GM04504 (cell line): ENCODE results near the gene C6orf132.
"Not testable (repeated sequence)": the region's sequence is repeated elsewhere in the genome, so short reads cannot be mapped to it uniquely, and the experiment has no call there.

ENCODE experiments used
- DNase-seq: peaks from one replicate; pipeline ENCODE4 v3.0.0-alpha.2; 2012; ENCODE audit warnings: low read depth

Gene C6orf132

DNA sequence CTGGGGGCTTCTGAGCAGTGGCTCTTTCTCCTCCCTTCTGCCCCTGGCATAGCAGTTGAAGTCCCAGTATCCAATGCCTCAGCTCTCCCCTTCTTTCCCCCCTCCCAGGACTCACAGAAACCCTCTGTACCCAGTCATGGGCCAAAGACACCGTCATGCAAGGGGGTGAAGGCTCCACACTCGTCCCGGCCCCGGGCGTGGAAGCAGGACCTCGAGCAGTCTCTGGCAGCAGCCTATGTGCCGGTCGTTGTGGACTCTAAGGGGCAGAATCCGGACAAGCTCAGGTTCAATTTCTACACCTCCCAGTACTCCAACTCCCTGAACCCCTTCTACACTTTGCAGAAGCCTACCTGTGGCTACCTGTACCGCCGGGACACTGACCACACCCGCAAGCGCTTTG lies 20.4 kb upstream of the C6orf132 start:
- no peak for DNase-seq

- no peak for DNase-seq
Measured at GRCh38 chr6:42162384-42162783, 20.0 kb upstream of the C6orf132 start.

- no peak for DNase-seq
Measured at GRCh38 chr6:42159431-42160024, 17.1 kb upstream of the C6orf132 start.

DNA sequence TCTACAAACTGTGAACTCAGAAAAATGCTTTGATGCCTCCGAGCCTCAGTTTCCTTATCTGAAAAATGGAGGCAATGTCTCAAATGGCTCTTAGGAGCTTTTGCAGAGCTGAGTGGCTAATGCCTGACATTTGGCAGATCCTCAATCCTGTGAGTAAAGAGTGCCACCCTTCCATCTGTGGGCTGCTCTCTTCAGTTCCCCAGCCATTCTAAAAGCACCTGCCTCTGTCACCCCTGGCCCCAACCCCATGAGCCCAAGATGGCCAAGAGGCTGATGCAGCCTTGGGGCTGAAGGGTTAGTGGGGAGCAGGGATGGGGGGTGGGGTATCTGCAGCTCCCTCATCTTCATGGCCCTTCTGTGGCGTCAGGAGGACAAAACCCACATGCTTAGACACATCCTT lies 16.2 kb upstream of the C6orf132 start:
- no peak for DNase-seq

DNA sequence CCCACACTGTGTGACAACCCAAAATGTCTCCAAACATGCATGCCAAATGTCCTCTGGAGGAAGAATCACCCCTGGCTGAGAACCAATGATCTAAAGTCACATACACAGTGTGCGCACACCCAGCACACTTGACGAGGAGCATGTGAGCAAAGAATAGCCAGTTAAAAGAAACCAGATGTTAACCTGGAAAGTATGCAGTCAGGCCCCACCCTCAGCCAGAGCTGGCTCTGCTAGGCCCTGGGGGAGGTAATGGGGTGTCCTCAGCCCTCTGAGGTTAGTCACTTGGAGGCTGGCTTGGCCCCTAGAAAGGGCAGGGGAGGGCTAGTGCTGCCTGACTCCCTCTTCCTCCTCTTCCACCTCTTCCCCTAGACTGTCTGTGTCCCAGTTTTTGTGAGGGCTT lies 15.6 kb upstream of the C6orf132 start:
- DNase-seq, result no peak

DNA sequence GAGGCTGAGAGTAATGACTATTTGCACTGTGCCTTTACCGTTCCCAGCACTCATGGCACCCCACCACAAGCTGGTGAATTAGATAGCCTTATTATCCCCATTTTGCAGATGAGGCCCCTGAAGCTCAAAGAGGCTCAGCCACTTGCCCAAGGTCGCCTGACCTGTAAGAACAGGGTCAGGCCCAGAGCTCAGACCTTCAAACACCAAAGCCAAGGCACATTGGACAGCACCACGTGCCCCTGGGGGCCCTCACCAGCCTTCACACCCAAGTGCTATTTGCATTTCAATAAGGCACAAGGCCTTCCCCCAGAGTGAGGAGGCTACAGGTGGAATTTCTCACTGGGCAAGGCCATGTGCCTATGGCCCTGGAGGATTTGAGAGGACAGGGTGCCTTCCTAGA lies 14.2 kb upstream of the C6orf132 start:
- no peak for DNase-seq

GRCh38 chr6:42155293-42155692 lies 12.9 kb upstream of the C6orf132 start:
- DNase-seq, result no peak

DNA sequence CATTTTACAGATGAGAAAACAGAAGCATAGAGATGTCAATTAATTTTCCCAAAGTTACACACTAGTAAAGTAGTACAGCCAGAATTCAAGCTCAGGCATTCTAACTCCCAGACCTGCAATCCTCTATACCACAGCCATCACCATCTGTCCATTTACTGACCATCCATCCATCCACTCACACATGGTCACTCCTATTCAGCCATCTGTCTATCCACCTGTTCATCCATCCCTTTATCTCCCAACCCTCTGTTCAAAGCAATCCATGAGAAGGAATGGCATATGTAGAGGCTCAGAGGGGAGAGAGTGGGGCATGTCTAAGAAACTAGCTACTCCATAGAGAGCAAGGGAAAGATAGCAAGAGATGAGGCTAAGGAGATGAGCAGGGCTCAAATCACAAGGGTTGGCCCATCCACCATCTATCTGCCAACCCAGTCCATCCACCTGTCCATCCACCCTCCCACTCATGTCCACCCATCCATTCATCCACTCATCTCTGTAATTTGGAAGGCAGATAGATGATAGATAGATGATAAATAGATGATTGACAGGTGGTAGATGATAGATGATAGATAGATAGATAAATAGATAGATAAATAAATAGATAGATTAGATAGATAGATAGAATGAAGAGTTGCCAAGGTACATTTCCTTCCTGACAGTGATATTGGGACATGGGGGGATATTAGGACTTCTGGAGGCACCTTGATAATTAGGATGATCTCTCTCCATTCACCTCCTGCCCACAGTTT lies 12.2 kb upstream of the C6orf132 start:
- no peak for DNase-seq

GRCh38 chr6:42153921-42154320 lies 11.5 kb upstream of the C6orf132 start:
- no peak for DNase-seq

DNA sequence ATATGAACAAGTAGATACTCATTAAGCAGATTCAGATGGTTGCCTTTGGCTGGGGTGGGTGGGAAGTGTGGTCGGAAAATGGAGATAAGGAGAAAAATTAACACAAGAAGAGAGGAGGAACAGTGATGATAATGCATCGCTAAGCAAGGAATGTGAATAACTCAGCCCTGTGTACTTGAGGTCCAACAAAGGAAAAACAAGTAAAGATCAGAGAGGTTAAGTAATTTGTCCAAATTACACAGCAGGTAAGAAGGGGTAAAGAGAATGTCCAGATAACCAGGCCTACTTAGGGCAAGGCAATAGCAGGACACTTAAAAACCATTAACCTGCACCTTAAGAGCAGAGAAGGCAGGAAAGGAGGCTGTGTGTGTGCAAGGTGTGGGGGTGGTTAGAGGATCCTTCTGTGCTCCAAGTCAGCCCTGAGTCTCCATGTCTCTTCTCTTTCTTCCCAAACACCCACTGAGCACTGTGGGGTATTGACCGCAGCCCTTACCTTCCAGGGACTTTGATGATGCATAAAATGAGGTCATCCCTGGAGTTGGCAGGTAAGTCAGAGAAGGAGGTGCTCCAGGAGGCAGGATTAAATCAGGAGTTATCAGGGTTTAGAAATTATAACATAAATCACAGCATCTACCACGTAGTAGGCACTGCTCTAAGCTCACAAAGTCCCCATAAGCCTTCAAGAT lies 10.3 kb upstream of the C6orf132 start:
- DNase-seq, result not testable (repeated sequence)

GRCh38 chr6:42152024-42152423 lies 9.6 kb upstream of the C6orf132 start:
- no peak for DNase-seq

- DNase-seq, result no peak
Measured at GRCh38 chr6:42150254-42150653, 7.8 kb upstream of the C6orf132 start.

- DNase-seq, result no peak
Measured at GRCh38 chr6:42148058-42148457, 5.6 kb upstream of the C6orf132 start.

DNA sequence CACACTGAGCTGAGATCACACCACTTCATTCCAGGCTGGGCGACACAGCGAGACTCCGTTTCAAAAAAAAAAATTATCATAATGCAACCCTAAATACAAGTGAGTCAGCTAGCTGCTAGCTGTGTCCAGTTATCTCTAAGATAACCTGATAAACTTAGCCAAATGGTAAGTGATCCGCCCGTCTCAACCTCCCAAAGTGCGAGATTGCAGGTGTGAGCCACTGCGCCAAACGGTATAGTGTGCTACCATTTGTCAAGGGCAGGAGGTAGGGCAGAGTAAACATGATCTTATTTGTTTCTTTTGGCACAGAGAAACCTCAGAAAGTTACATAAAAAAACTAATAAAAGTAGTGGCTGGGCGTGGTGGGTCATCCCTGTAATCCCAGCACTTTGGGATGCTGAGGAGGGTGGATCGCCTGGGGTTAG lies 4.7 kb upstream of the C6orf132 start:
- DNase-seq, result no peak

GRCh38 chr6:42141603-42142117 lies 760 bp downstream of the C6orf132 start:
- no peak for DNase-seq

DNA sequence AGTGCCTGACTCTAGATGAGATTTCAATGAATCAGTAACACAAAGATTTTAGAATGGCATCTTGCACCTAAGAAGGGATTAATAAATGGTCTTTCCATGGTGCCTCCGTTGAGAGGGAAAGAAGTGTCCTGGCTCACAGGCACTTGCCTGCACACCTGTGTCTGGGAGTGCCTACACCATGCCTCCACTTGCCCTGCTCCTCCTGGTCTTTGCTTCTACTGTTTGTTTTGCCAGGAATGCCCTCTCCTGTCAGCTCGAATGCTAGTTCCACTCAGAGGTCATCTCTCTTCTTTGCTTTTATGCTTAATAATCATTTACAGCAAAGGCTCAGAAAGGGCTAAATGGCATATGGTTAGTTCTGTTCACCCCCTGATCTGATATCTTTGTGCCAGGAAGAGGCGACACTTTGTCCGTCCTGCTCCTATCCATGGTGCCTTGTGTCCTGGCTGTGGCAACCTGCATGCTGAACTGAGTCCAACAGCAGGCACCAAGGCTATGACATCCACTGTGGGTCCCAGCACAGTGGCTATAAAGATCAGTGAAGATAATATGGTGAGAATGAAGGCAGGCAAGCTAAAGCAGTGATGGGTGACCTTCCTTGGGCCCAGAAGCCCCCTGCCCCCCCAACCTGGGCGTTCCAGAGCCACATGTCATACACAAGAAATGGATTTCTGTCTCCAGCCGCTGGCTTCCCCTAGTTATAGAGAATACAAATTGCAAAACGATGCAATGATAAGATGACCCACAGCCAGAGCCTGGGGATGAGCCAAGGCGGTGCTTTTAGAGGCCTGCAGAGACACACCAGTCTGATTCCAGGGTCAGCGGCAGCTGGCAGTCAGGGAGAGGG lies 1.4 kb downstream of the C6orf132 start:
- DNase-seq, result no peak

- DNase-seq, result no peak
Measured at GRCh38 chr6:42140032-42140431, 2.4 kb downstream of the C6orf132 start.

GRCh38 chr6:42138630-42139619 lies 3.5 kb downstream of the C6orf132 start:
- no peak for DNase-seq

DNA sequence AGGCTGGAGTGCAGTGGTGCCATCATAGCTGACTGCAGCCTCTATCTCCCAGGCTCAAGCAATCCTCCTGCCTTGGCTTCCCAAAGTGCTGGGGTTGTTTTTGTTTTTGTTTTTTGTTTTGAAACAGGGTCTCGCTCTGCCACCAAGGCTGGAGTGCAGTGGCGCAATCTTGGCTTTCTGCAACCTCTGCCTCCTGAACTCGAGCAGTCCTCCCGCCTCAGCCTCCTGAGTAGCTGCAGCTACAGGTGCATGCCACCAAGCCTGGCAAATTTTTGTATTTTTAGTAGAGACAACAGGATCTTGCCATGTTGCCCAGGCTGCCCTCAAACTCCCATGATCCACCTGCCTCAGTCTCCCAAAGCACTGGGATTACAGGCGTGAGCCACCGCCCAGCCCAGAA lies 4.2 kb downstream of the C6orf132 start:
- DNase-seq, result no peak

DNA sequence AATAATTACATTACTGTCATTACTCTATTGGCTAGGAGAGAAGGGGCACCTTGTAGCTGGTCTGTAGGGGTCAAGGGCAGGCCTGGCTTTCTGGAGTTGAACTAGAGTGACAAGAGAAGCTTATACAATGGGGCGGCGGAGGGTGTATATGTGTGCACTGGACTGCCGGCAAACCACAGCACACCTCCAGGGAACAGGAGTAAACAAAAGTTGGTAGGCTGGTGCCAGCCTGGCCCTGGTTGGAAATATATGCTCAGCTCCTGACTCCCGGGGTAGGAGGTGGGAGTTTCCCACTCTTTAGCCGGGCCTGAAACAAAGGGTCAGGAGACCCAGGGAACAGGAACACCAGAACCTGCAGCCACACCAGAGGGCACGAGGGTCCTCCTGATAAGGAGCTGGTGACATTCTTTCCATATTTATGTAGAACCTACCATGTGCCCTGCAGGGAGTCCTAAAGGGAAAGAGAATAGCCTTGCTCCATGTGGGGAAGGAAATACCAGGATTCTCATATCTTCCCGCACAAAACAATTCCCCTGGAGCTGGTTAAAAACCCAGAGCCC lies 5.1 kb downstream of the C6orf132 start:
- no peak for DNase-seq
